Measurements from ENCODE around the gene BMP4. TPM values are rescaled to one million over a fixed set of nuclear protein-coding genes. Genes with fewer than 3 reads are reported as not detected.

Gene BMP4
- total RNA-seq, 1 experiment from 2014 or later = 24.8 TPM

- H3K36me3 Mint-ChIP-seq (ENCODE audit: insufficient read depth, unreplicated experiment) = peaks cover 60% of the 10 kb centered on the region
- no peak overlapping the region for H3K4me3 Mint-ChIP-seq (ENCODE audit: low read depth, unreplicated experiment)
- TF ChIP-seq, protein P1, sequence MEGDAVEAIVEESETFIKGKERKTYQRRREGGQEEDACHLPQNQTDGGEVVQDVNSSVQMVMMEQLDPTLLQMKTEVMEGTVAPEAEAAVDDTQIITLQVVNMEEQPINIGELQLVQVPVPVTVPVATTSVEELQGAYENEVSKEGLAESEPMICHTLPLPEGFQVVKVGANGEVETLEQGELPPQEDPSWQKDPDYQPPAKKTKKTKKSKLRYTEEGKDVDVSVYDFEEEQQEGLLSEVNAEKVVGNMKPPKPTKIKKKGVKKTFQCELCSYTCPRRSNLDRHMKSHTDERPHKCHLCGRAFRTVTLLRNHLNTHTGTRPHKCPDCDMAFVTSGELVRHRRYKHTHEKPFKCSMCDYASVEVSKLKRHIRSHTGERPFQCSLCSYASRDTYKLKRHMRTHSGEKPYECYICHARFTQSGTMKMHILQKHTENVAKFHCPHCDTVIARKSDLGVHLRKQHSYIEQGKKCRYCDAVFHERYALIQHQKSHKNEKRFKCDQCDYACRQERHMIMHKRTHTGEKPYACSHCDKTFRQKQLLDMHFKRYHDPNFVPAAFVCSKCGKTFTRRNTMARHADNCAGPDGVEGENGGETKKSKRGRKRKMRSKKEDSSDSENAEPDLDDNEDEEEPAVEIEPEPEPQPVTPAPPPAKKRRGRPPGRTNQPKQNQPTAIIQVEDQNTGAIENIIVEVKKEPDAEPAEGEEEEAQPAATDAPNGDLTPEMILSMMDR (IDR thresholded peaks at IDR 0.05; ENCODE audit: unreplicated experiment) = no peak
- no TSS peak for BruUV-seq (replicated peaks)
- no peak for DNase-seq
- no peak overlapping the region for H3K27ac Mint-ChIP-seq (ENCODE audit: unreplicated experiment)
- no peaks in the 10 kb centered on the region for H3K4me1 Mint-ChIP-seq (ENCODE audit: low read depth, unreplicated experiment)
- H3K27me3 Mint-ChIP-seq (ENCODE audit: unreplicated experiment) = no peaks in the 10 kb centered on the region
- H3K9me3 Mint-ChIP-seq (ENCODE audit: low read depth, unreplicated experiment) = no peaks in the 10 kb centered on the region
- CTCF ChIA-PET = no interaction called here
- intact Hi-C loops (cut with micrococcal nuclease; ENCODE audit: unreplicated experiment) = loop anchor here (10.0 kb wide), 2 partner anchors 153 to 383 kb away; no protein-coding TSS in a partner anchor
Measured at GRCh38 chr14:53951627-53952303, 4.9 kb downstream of the BMP4 start.

DNA sequence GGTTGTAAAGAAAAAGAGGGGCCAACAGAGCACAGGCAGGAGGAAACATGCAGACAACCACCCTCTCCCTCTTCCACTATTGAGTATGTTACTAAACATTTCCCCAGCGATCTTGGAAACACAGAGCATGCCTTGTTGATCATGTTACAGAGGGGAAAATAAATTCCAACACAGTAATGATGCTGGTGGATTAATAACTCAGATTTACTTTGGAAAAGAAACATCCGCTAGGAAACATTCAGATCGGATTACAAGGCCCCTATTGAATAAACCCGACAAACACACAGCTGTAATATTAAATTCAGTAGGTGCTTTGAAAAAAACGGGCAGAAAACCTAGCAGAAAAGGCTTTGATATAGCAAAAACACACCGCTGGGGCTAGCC lies 5.4 kb downstream of the BMP4 start:
- Mint-ChIP-seq H3K36me3 (ENCODE audit: insufficient read depth, unreplicated experiment) (peaks cover 54% of the 10 kb centered on the region), H3K4me3 (ENCODE audit: low read depth, unreplicated experiment) (no peak overlapping the region), H3K4me1 (ENCODE audit: low read depth, unreplicated experiment) (no peaks in the 10 kb centered on the region), H3K27ac (ENCODE audit: unreplicated experiment) (no peak overlapping the region), H3K9me3 (ENCODE audit: low read depth, unreplicated experiment) (no peaks in the 10 kb centered on the region), H3K27me3 (ENCODE audit: unreplicated experiment) (no peaks in the 10 kb centered on the region)
- TF ChIP-seq, protein P1 (IDR thresholded peaks at IDR 0.05; ENCODE audit: unreplicated experiment) = no peak
- DNase-seq = no peak
- intact Hi-C loops (cut with micrococcal nuclease; ENCODE audit: unreplicated experiment) = loop anchor here (10.0 kb wide), 2 partner anchors 154 to 384 kb away; no protein-coding TSS in a partner anchor
- CTCF ChIA-PET = no interaction called here
- no TSS peak for BruUV-seq (replicated peaks)

DNA sequence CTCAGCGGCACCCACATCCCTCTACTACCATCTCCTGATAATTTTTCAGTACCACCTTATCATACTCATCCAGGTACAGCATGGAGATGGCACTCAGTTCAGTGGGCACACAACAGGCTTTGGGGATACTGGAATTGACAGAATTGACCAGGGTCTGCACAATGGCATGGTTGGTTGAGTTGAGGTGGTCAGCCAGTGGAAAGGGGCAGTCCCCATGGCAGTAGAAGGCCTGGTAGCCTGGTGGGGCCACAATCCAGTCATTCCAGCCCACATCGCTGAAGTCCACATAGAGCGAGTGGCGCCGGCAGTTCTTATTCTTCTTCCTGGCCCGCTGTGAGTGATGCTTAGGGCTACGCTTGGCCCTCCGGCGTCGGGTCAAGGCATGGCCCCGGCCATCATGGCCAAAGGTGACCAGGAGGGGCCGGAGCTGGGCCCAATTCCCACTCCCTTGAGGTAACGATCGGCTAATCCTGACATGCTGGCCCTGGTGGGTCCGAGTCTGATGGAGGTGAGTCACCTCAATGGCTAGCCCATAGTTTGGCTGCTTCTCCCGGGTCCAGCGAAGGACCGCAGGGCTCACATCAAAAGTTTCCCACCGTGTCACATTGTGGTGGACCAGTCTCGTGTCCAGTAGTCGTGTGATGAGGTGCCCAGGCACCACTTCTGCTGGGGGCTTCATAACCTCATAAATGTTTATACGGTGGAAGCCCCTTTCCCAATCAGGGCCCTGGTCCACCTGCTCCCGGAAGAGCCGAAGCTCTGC lies 6.4 kb downstream of the BMP4 start:
- BruUV-seq (replicated peaks) = TSS peak; percentile 15
- Mint-ChIP-seq H3K27me3 (ENCODE audit: unreplicated experiment) (no peaks in the 10 kb centered on the region), H3K9me3 (ENCODE audit: low read depth, unreplicated experiment) (no peaks in the 10 kb centered on the region), H3K27ac (ENCODE audit: unreplicated experiment) (no peak overlapping the region), H3K4me3 (ENCODE audit: low read depth, unreplicated experiment) (no peak overlapping the region), H3K4me1 (ENCODE audit: low read depth, unreplicated experiment) (no peaks in the 10 kb centered on the region), H3K36me3 (ENCODE audit: insufficient read depth, unreplicated experiment) (peaks cover 44% of the 10 kb centered on the region)
- intact Hi-C loops (cut with micrococcal nuclease; ENCODE audit: unreplicated experiment) = loop anchor here (10.0 kb wide), 2 partner anchors 155 to 385 kb away; no protein-coding TSS in a partner anchor
- CTCF ChIA-PET = no interaction called here
- TF ChIP-seq, protein P1 (IDR thresholded peaks at IDR 0.05; ENCODE audit: unreplicated experiment) = no peak
- no peak for DNase-seq

GRCh38 chr14:53949201-53949600 lies 7.4 kb downstream of the BMP4 start:
- Mint-ChIP-seq H3K27ac (ENCODE audit: unreplicated experiment) (no peak overlapping the region), H3K36me3 (ENCODE audit: insufficient read depth, unreplicated experiment) (peaks cover 34% of the 10 kb centered on the region), H3K4me1 (ENCODE audit: low read depth, unreplicated experiment) (no peaks in the 10 kb centered on the region), H3K27me3 (ENCODE audit: unreplicated experiment) (no peaks in the 10 kb centered on the region), H3K4me3 (ENCODE audit: low read depth, unreplicated experiment) (no peak overlapping the region), H3K9me3 (ENCODE audit: low read depth, unreplicated experiment) (no peaks in the 10 kb centered on the region)
- intact Hi-C loops (cut with micrococcal nuclease; ENCODE audit: unreplicated experiment) = no loop called here
- TF ChIP-seq, protein P1 (IDR thresholded peaks at IDR 0.05; ENCODE audit: unreplicated experiment) = no peak
- no TSS peak for BruUV-seq (replicated peaks)
- DNase-seq = no peak
- CTCF ChIA-PET = no interaction called here
